Bone marrow (tissue), 2 donors: ENCODE results near the gene SPEM3.

Source experiments
- DNase-seq, 2 donors: peaks; one replicate each; lab custom pipeline; 2025; lab: John Stamatoyannopoulos, UW

SPEM3 gene

GRCh38 chr17:7428557-7428956 is at the start of gene SPEM3:
Gene SPEM3 (plus strand): TSS chr17:7428857. CDS start chr17:7428903, 46 bp downstream.
- DNase-seq = no peak

- DNase-seq = no peak
These were observed 49.5 kb upstream of the SPEM3 start for GRCh38 chr17:7379134-7379533.

GRCh38 chr17:7380321-7380720 is 48.3 kb upstream of the SPEM3 start:
- DNase-seq = no peak

- DNase-seq = no peak
These were observed 47.6 kb upstream of the SPEM3 start, which contains the start of gene TNK1 for GRCh38 chr17:7380855-7381683. Gene TNK1 (plus strand): TSS chr17:7381089. CDS start chr17:7382927, 1,838 bp downstream.

GRCh38 chr17:7382901-7383300 is 45.8 kb upstream of the SPEM3 start:
- no peak for DNase-seq

- DNase-seq = no peak
These were observed 45.3 kb upstream of the SPEM3 start for GRCh38 chr17:7383371-7383741.

GRCh38 chr17:7383742-7384488 is 44.7 kb upstream of the SPEM3 start:
- no peak for DNase-seq

- no peak for DNase-seq
These were observed 44.1 kb upstream of the SPEM3 start for GRCh38 chr17:7384489-7385081.

- no peak for DNase-seq
These were observed 39.8 kb upstream of the SPEM3 start for GRCh38 chr17:7388856-7389255.

GRCh38 chr17:7389924-7390910 is 38.4 kb upstream of the SPEM3 start:
- no peak for DNase-seq

- DNase-seq = no peak
These were observed 37.4 kb upstream of the SPEM3 start for GRCh38 chr17:7391307-7391706.

GRCh38 chr17:7392696-7393612 is 35.7 kb upstream of the SPEM3 start:
- no peak for DNase-seq

GRCh38 chr17:7393613-7394451 is 34.8 kb upstream of the SPEM3 start:
- peak in 1 of 2 donors; percentile 66 for DNase-seq

- DNase-seq = peak; percentile 45 to 93
These were observed 34.0 kb upstream of the SPEM3 start, which contains the start of gene PLSCR3 for GRCh38 chr17:7394452-7395191. Gene PLSCR3 (minus strand): TSS chr17:7394525. CDS start chr17:7394110, 415 bp downstream.

- no peak for DNase-seq
These were observed 32.5 kb upstream of the SPEM3 start for GRCh38 chr17:7396147-7396546.

- DNase-seq = no peak
These were observed 30.0 kb upstream of the SPEM3 start for GRCh38 chr17:7398612-7399011.

- peak in 1 of 2 donors; percentile 34 for DNase-seq
These were observed 25.5 kb upstream of the SPEM3 start for GRCh38 chr17:7403043-7403726.

- no peak for DNase-seq
These were observed 25.0 kb upstream of the SPEM3 start for GRCh38 chr17:7403727-7403976.
